PC-3 (cell line): ENCODE measurements around the gene GLRX5. TPM values are rescaled to one million over a fixed set of nuclear protein-coding genes. Genes with fewer than 3 reads are reported as not detected.

Source experiments
- ATAC-seq: fragments of 200-7000 bp; cut with Tn5 transposase; 2 replicates; pipeline ENCODE4 v1.9.1; 2020; ENCODE audit warnings: mild to moderate bottlenecking, moderate library complexity
- BruUV-seq: library from RNA; stranded (reverse); fragments of 400-500 nt; replicated peaks from 2 replicates; lab custom pipeline; 2021; lab: Mats Ljungman, UMichigan
- CTCF ChIA-PET: fragments of 300-600 bp; sonication (Branson Sonifier 250); formaldehyde crosslinking; loops from one replicate; lab custom pipeline; 2022; ENCODE audit warnings: antibody characterized with exemption; lab: Charles Lee
- POLR2A ChIA-PET: fragments of 300-600 bp; sonication (Branson Sonifier 250); formaldehyde crosslinking; loops from one replicate; lab custom pipeline; 2022; ENCODE audit warnings: antibody characterized with exemption; ENCODE audit not compliant: unreplicated experiment; lab: Charles Lee
- DNase-seq: peaks from one replicate; pipeline ENCODE4 v3.0.0-alpha.2; 2015
- H2AFZ ChIP-seq: fragments of 300-600 bp; sonication (generic); 2 replicates; pipeline ENCODE4 v1.6.0; 2016; ENCODE audit warnings: antibody characterized with exemption, low read length
- H3F3A ChIP-seq: fragments of 300-600 bp; sonication (generic); one replicate; pipeline ENCODE4 v1.6.0; 2017; ENCODE audit warnings: antibody characterized with exemption, low read length, control low read depth, mild to moderate bottlenecking; ENCODE audit not compliant: unreplicated experiment
- H3K27ac ChIP-seq: fragments of 300-600 bp; sonication (generic); 2 replicates; pipeline ENCODE4 v1.5.1; 2016; ENCODE audit warnings: mild to moderate bottlenecking, low read length
- H3K27me3 ChIP-seq: fragments of 300-600 bp; sonication (generic); 2 replicates; pipeline ENCODE4 v1.6.1; 2016; ENCODE audit warnings: low read length, mixed read lengths
- H3K36me3 ChIP-seq: fragments of 300-600 bp; sonication (generic); 2 replicates; pipeline ENCODE4 v1.6.1; 2016; ENCODE audit warnings: low read depth, mixed run types, low read length, mixed read lengths
- H3K4me1 ChIP-seq: fragments of 300-600 bp; sonication (generic); 2 replicates; pipeline ENCODE4 v1.5.1; 2016; ENCODE audit warnings: low read length; ENCODE audit not compliant: insufficient read depth
- H3K4me2 ChIP-seq: fragments of 300-600 bp; sonication (generic); 2 replicates; pipeline ENCODE4 v1.6.0; 2016; ENCODE audit warnings: low read length
- H3K4me3 ChIP-seq: fragments of 300-600 bp; sonication (generic); 2 replicates; pipeline ENCODE4 v1.5.1; 2016; ENCODE audit warnings: mild to moderate bottlenecking, low read length, mixed read lengths
- H3K79me2 ChIP-seq: fragments of 300-600 bp; sonication (generic); 2 replicates; pipeline ENCODE4 v1.6.1; 2017; ENCODE audit warnings: low read length, mixed read lengths
- H3K9ac ChIP-seq: fragments of 300-600 bp; sonication (generic); 2 replicates; pipeline ENCODE4 v1.6.0; 2016; ENCODE audit warnings: mild to moderate bottlenecking, low read length
- H3K9me2 ChIP-seq: fragments of 300-600 bp; sonication (generic); replicated peaks from 2 replicates; pipeline ENCODE4 v1.6.1; 2016; ENCODE audit warnings: mixed run types, low read length, mixed read lengths
- H3K9me3 ChIP-seq: fragments of 300-600 bp; sonication (generic); 2 replicates; pipeline ENCODE4 v1.6.1; 2016; ENCODE audit warnings: low read length, mixed read lengths
- H4K20me1 ChIP-seq: fragments of 300-600 bp; sonication (generic); 2 replicates; pipeline ENCODE4 v1.6.1; 2016; ENCODE audit warnings: low read length, mixed read lengths
- EZH2 ChIP-seq: fragments of 300-600 bp; sonication (generic); IDR thresholded peaks from one replicate; pipeline ENCODE4 v1.6.1; 2017; ENCODE audit warnings: antibody characterized with exemption, mild to moderate bottlenecking, low read length; ENCODE audit not compliant: unreplicated experiment
- EZH2phosphoT487 ChIP-seq: fragments of 300-600 bp; sonication (generic); IDR thresholded peaks from 2 replicates; pipeline ENCODE4 v1.6.1; 2018; ENCODE audit warnings: mild to moderate bottlenecking, antibody characterized with exemption, low read length, borderline replicate concordance
- intact Hi-C: fragments of 100-400 bp; cut with micrococcal nuclease; formaldehyde crosslinking; loops from 2 replicates; pipeline ENCODE4 v1.9.0; 2023
- total RNA-seq: library from RNA; depleted of rRNA; stranded (reverse); fragments of >200 nt; gene quantifications from 2 replicates; pipeline ENCODE4 v1.2.3, GENCODE V29; 2014
- TF ChIP-seq, protein P1 (sequence below): fragments of 300-600 bp; sonication (generic); conservative IDR thresholded peaks from 2 replicates; pipeline ENCODE4 v1.5.1; 2017; ENCODE audit warnings: antibody characterized with exemption, low read depth, mild to moderate bottlenecking, low read length

The GLRX5 gene
- total RNA-seq, 1 experiment from 2014 or later, result 60.0 TPM

DNA sequence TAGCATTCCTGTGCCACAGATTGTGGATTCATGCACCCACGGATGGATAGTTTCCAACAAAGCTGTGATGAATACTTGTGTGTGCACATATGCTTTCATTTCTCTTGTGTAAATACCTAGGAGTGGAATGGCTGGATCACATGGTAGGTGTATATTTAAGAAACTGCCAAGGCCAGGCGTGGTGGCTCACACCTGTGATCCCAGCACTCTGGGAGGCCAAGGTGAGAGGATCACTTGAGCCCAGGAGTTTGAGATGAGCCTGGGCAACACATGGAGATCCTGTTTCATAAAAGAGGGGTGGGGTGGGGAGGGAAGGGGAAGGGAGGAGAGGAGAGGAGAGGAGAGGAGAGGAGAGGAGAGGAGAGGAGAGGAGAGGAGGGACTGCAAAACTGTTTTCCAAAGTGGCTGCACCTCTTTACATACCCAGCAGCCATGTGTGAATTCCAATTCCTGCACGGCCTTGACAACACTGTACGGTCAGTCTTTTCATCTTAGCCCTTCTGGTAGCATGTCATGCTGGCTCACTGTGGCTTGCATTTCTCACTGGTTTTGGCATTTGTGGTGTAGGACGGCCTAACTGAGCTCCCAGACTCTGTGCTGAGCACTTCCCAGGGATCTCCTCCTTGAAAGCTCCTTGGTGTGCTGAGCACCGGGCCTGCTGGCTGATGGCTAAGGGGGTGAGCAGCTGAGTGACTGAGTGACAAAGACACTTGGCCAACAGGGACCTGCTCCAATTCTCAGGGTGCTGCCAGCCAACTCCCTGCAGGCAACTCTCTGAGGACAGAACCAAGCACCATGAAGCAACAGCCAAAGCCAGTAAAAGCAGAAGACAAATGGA lies 46.3 kb upstream of the GLRX5 start:
- H3K4me1 ChIP-seq, result peaks cover 5% of the 10 kb centered on the region
- no peaks in the 10 kb centered on the region for H3F3A ChIP-seq
- intact Hi-C loops, result loop anchor here (10.0 kb wide), 1 partner anchor 46 kb away; the partner anchor contains the start of gene GLRX5
- H3K9ac ChIP-seq, result no peak overlapping the region
- BruUV-seq, result no TSS peak
- no peaks in the 10 kb centered on the region for H3K36me3 ChIP-seq
- no peak for ATAC-seq
- H3K4me3 ChIP-seq, result no peak overlapping the region
- no peaks in the 10 kb centered on the region for H3K9me2 ChIP-seq
- no peak overlapping the region for H3K4me2 ChIP-seq
- H3K79me2 ChIP-seq, result no peaks in the 10 kb centered on the region
- no peaks in the 10 kb centered on the region for H3K27me3 ChIP-seq
- no peaks in the 10 kb centered on the region for H4K20me1 ChIP-seq
- no peak overlapping the region for H3K27ac ChIP-seq
- ChIA-PET CTCF (no interaction called here), POLR2A (no interaction called here)
- TF ChIP-seq, protein P1, sequence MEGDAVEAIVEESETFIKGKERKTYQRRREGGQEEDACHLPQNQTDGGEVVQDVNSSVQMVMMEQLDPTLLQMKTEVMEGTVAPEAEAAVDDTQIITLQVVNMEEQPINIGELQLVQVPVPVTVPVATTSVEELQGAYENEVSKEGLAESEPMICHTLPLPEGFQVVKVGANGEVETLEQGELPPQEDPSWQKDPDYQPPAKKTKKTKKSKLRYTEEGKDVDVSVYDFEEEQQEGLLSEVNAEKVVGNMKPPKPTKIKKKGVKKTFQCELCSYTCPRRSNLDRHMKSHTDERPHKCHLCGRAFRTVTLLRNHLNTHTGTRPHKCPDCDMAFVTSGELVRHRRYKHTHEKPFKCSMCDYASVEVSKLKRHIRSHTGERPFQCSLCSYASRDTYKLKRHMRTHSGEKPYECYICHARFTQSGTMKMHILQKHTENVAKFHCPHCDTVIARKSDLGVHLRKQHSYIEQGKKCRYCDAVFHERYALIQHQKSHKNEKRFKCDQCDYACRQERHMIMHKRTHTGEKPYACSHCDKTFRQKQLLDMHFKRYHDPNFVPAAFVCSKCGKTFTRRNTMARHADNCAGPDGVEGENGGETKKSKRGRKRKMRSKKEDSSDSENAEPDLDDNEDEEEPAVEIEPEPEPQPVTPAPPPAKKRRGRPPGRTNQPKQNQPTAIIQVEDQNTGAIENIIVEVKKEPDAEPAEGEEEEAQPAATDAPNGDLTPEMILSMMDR, result no peak
- no peak for TF ChIP-seq EZH2
- no peak for TF ChIP-seq EZH2phosphoT487
- no peaks in the 10 kb centered on the region for H3K9me3 ChIP-seq
- DNase-seq, result no peak
- H2AFZ ChIP-seq, result no peak overlapping the region

DNA sequence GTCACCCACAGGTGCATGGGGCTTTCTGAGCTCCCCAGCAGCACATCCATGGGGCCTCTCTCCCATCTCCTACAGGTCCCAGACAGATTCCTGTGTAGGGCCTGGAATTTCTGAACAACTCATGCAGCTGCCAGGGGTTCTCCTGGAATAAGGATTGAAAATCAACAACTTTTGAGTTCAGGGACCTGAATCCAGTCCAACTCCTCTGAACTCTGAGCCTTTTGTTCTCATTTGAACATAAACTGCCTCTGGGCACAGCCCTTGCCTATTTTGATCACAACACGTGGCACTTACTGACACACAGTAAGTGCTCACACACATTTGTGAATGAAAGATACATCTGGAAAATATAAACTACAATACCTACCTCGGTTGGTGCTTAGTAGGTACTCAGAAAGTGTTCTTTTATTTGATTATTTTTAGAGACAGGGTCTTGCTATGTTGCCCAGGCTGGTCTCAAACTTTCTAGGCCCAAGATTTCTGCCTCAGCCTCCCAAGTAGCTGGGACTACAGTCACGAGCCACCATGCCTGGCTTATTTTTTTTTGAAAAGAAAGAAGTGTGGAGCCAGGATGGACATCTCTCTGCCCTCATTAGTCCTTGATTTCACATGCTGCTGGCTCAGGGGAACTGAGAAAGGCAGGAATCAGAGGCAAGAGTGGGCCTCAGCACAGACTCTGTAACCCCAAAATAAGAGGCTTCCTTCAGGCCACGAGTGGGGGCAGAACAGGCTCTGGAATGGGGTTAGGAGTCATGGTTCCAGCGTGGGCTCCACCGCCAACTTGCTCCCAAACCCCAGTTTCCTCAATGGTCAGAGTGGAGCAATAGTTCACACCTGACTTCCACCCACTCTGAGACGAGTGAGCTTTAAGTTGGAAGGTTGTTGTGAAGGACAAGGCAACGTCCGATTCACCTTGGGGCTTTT lies 45.4 kb upstream of the GLRX5 start:
- no peak overlapping the region for H2AFZ ChIP-seq
- H4K20me1 ChIP-seq, result no peaks in the 10 kb centered on the region
- H3K27me3 ChIP-seq, result no peaks in the 10 kb centered on the region
- no peaks in the 10 kb centered on the region for H3F3A ChIP-seq
- H3K9me2 ChIP-seq, result no peaks in the 10 kb centered on the region
- POLR2A ChIA-PET, result no interaction called here
- no peaks in the 10 kb centered on the region for H3K79me2 ChIP-seq
- no peak for DNase-seq
- H3K27ac ChIP-seq, result no peak overlapping the region
- BruUV-seq, result no TSS peak
- H3K4me2 ChIP-seq, result no peak overlapping the region
- no peak overlapping the region for H3K9ac ChIP-seq
- H3K4me1 ChIP-seq, result no peaks in the 10 kb centered on the region
- no peaks in the 10 kb centered on the region for H3K9me3 ChIP-seq
- no peaks in the 10 kb centered on the region for H3K36me3 ChIP-seq
- ATAC-seq, result no peak
- no peak overlapping the region for H3K4me3 ChIP-seq
- intact Hi-C loops, result loop anchor here (10.0 kb wide), 1 partner anchor 45 kb away; the partner anchor contains the start of gene GLRX5
- TF ChIP-seq, protein P1, result no peak
- TF ChIP-seq EZH2phosphoT487 (no peak), EZH2 (no peak)
- CTCF ChIA-PET, result no interaction called here
